Tibial nerve (tissue), 4 donors: ENCODE data around the gene C17orf75. TPM values are rescaled to one million over a fixed set of nuclear protein-coding genes. Genes with fewer than 3 reads are reported as not detected.
A peak's percentile ranks its signal among the peaks of the same experiment; 100 is the strongest.

Source experiments
- DNase-seq, 2 donors: peaks; one replicate each; pipeline ENCODE4 v3.0.0-alpha.2; 2019; ENCODE audit warnings: low spot score in 2 of 2
- H3K27ac ChIP-seq, 4 donors: fragments of 200-600 bp; sonication (generic) in 3 of 4; one replicate each; pipeline ENCODE4 v1.5.1; 2017 to 2019; ENCODE audit warnings: mild to moderate bottlenecking in 1 of 4
- H3K27me3 ChIP-seq, 2 donors: fragments of 200-600 bp; sonication (generic) in 1 of 2; one replicate each; pipeline versions ENCODE4 v1.5.1 to v1.6.0; 2017 to 2019
- H3K36me3 ChIP-seq, 3 donors: fragments of 200-600 bp; sonication (generic); one replicate each; pipeline ENCODE4 v1.5.1; 2018 to 2019
- H3K4me1 ChIP-seq, 4 donors: fragments of 200-600 bp; sonication (generic) in 3 of 4; one replicate each; pipeline ENCODE4 v1.5.1; 2017 to 2019
- H3K4me3 ChIP-seq, 4 donors: fragments of 200-600 bp; sonication (generic) in 3 of 4; one replicate each; pipeline ENCODE4 v1.5.1; 2017 to 2019; ENCODE audit warnings: mild to moderate bottlenecking in 1 of 4, moderate library complexity in 1 of 4
- H3K9me3 ChIP-seq, 4 donors: fragments of 200-600 bp; sonication (generic) in 3 of 4; one replicate each; pipeline ENCODE4 v1.5.1; 2017 to 2019
- EP300 ChIP-seq, 2 donors: sonication (generic); formaldehyde crosslinking; IDR thresholded peaks; one replicate each; pipeline ENCODE4 v1.6.1; 2017; ENCODE audit warnings: antibody characterized with exemption in 2 of 2, mild to moderate bottlenecking in 1 of 2
- POLR2A ChIP-seq, 2 donors: fragments of 450-650 bp; IDR thresholded peaks; one replicate each; pipeline ENCODE4 v1.6.1; 2017; ENCODE audit warnings: antibody characterized with exemption in 2 of 2, mild to moderate bottlenecking in 2 of 2, moderate library complexity in 2 of 2
- WGBS, 2 donors: methylation state at CpG; one replicate each; pipeline ENCODE4 v1.1.5; 2018; 5-methylcytosine and 5-hydroxymethylcytosine counted together
- total RNA-seq, 4 donors: library from RNA; depleted of rRNA; stranded (reverse); fragments of >200 nt; gene quantifications; one replicate each; pipeline ENCODE4 v1.1.0, GENCODE V29; 2016
- TF ChIP-seq, protein P1 (sequence below), 5 experiments: fragments of 200-600 bp in 3 of 5; fragments of 450-650 bp in 2 of 5; sonication (generic) in 3 of 5; IDR thresholded peaks; one replicate each; pipeline ENCODE4 v1.5.1; 2016 to 2019; ENCODE audit warnings: antibody characterized with exemption in 5 of 5, mild to moderate bottlenecking in 3 of 5, moderate library complexity in 2 of 5

Gene C17orf75
- total RNA-seq, 4 donors from 2014 or later, result 5.9 to 20.2 (median 16.8) TPM

DNA sequence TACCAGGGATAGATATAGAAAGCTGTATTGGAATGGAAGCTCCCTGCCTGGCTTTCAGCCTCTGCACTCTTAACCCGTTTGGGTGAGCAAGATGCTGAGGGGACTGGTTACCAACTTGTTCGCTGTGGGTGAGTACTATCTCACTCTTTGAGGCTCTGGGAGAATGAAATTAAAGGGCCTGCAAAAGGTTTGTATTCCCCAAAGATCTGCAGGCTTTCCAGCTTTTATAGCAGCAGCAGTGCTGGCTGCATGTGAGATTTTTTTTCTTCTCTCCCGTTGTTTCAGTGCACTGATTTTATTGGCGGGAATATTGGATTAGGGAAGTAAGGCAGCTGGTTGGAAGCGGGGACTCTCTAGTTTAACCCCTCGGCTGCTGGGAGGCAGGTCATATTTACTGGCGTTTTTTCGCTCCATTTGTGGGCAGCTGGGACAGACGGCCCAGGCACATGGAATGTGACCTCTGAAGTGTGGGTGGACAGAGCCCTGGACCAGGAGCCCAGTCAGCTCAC, 30.9 kb downstream of the C17orf75 start:
- Histone ChIP-seq H3K27me3 (no peaks in the 10 kb centered on the region), H3K4me1 (peaks cover 0 to 8% (median 0%) of the 10 kb centered on the region in 4 donors), H3K9me3 (no peaks in the 10 kb centered on the region), H3K36me3 (no peaks in the 10 kb centered on the region), H3K4me3 (peak overlapping the region in 2 of 4 donors; percentile 9 to 28), H3K27ac (no peak overlapping the region)
- DNase-seq, result no peak
- 11 to 15% methylated on average over 9 of the region's 9 CpGs for WGBS, 2 donors
- TF ChIP-seq, protein P1, sequence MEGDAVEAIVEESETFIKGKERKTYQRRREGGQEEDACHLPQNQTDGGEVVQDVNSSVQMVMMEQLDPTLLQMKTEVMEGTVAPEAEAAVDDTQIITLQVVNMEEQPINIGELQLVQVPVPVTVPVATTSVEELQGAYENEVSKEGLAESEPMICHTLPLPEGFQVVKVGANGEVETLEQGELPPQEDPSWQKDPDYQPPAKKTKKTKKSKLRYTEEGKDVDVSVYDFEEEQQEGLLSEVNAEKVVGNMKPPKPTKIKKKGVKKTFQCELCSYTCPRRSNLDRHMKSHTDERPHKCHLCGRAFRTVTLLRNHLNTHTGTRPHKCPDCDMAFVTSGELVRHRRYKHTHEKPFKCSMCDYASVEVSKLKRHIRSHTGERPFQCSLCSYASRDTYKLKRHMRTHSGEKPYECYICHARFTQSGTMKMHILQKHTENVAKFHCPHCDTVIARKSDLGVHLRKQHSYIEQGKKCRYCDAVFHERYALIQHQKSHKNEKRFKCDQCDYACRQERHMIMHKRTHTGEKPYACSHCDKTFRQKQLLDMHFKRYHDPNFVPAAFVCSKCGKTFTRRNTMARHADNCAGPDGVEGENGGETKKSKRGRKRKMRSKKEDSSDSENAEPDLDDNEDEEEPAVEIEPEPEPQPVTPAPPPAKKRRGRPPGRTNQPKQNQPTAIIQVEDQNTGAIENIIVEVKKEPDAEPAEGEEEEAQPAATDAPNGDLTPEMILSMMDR (IDR thresholded peaks at IDR 0.05), result no peak

DNA sequence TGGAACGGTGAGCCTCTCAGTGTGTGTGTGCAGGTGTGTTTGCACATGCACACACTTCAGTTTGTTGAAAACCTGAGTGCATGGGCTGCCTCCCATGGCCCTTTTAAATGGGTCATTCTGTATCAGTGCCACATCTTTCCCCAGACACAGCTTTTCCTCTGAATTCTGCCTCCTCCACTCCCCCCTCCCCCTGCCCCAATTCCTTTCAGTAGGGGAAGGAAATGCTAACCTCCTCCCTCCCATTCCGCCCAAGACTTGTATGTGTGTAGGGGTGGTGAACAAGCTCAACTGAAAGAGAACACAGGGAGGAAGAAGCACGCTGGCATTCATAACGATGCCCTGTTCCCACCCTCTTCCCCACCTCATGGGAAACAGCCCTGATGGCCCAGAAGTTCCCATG, 34.3 kb downstream of the C17orf75 start:
- Histone ChIP-seq H3K27me3 (no peaks in the 10 kb centered on the region), H3K4me1 (peaks cover 0 to 8% (median 0%) of the 10 kb centered on the region in 4 donors), H3K36me3 (no peaks in the 10 kb centered on the region), H3K4me3 (no peak overlapping the region), H3K27ac (no peak overlapping the region), H3K9me3 (no peaks in the 10 kb centered on the region)
- TF ChIP-seq, protein P1 (IDR thresholded peaks at IDR 0.05), result no peak
- TF ChIP-seq POLR2A (IDR thresholded peaks at IDR 0.05), result no peak
- no peak for TF ChIP-seq EP300 (IDR thresholded peaks at IDR 0.05)
- DNase-seq, result no peak
- 62 to 77% methylated on average over 4 of the region's 4 CpGs for WGBS, 2 donors

DNA sequence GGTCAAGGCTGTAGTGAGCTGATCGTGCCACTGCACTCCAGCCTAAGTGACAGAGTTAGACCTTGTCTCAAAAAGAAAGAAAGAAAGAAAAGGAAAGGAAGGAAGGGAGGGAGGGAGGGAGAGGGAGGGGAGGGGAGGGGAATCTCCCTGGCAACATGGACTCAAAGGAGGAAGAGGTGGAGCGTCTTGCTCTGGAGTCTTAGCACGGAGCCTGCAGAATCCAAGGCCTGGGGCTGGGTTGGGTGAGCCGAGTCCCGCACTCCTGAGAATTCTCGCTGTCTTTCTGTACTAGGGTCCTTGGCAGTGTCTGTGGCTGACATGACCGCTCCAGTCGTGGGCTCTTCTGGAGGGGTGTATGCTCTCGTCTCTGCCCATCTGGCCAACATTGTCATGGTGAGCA, 36.9 kb downstream of the C17orf75 start:
- no peaks in the 10 kb centered on the region for H3K36me3 ChIP-seq
- H3K27ac ChIP-seq, result no peak overlapping the region
- DNase-seq, result no peak
- no peaks in the 10 kb centered on the region for H3K4me1 ChIP-seq
- H3K9me3 ChIP-seq, result no peaks in the 10 kb centered on the region
- no peak for TF ChIP-seq POLR2A (IDR thresholded peaks at IDR 0.05)
- no peak for TF ChIP-seq EP300 (IDR thresholded peaks at IDR 0.05)
- TF ChIP-seq, protein P1 (IDR thresholded peaks at IDR 0.05), result no peak
- WGBS, 2 donors, result 71 to 73% methylated on average over 9 of the region's 9 CpGs
- H3K27me3 ChIP-seq, result no peaks in the 10 kb centered on the region
- H3K4me3 ChIP-seq, result no peak overlapping the region

GRCh38 chr17:32303781-32304288, 38.1 kb downstream of the C17orf75 start:
- WGBS, 2 donors, result 51 to 55% methylated on average over 2 of the region's 2 CpGs
- Histone ChIP-seq H3K9me3 (no peaks in the 10 kb centered on the region), H3K4me1 (no peaks in the 10 kb centered on the region), H3K27ac (no peak overlapping the region), H3K27me3 (no peaks in the 10 kb centered on the region), H3K36me3 (no peaks in the 10 kb centered on the region), H3K4me3 (no peak overlapping the region)
- TF ChIP-seq, protein P1 (IDR thresholded peaks at IDR 0.05), result no peak
- TF ChIP-seq EP300 (IDR thresholded peaks at IDR 0.05), result no peak
- no peak for TF ChIP-seq POLR2A (IDR thresholded peaks at IDR 0.05)
- DNase-seq, result no peak

DNA sequence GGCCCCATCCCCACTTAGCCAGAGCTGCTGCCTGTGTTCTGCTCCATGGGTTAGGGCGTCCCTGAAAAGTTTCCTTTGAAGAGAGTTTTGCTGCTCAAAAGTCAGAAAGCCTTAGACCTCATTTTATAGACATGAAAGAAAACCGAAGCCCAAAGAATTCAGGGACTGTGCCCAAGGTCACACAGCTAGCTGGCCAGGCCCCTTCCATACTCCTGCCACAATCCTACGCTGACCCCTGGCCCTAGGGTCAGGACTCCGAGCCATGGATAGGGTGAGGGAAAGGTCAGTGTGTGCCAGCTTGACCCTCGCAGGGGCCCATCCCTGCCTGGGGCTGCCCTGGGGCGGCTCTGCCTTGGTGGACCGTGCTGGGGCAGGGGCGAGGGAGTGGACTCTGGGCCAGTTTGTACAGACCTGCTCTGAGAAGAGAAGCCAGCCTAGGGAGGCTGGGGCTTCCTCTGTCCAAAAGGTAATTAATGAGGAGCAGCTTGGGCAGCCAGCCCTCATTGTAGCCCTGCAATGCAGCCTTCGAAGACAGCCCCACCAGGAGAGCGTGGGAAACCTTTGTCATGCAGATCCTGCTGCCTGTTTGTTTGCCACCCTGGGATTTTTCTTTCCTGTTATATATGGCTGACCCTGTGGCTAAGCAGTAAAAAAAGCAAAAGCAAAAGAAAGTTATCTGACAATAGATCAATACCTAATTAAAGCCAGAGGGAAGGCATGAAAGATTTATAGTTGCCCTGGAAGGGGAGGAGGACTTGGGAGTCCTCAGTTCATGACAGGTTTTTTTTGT, 38.9 kb downstream of the C17orf75 start:
- DNase-seq, result no peak
- 62 to 66% methylated on average over 9 of the region's 10 CpGs for WGBS, 2 donors
- Histone ChIP-seq H3K27ac (no peak overlapping the region), H3K4me1 (no peaks in the 10 kb centered on the region), H3K27me3 (no peaks in the 10 kb centered on the region), H3K36me3 (no peaks in the 10 kb centered on the region), H3K4me3 (no peak overlapping the region), H3K9me3 (no peaks in the 10 kb centered on the region)
- TF ChIP-seq POLR2A (IDR thresholded peaks at IDR 0.05) (no peak), EP300 (IDR thresholded peaks at IDR 0.05) (no peak)
- TF ChIP-seq, protein P1 (IDR thresholded peaks at IDR 0.05), result no peak
